ENCODE data around the gene MTCL1.

DNA sequence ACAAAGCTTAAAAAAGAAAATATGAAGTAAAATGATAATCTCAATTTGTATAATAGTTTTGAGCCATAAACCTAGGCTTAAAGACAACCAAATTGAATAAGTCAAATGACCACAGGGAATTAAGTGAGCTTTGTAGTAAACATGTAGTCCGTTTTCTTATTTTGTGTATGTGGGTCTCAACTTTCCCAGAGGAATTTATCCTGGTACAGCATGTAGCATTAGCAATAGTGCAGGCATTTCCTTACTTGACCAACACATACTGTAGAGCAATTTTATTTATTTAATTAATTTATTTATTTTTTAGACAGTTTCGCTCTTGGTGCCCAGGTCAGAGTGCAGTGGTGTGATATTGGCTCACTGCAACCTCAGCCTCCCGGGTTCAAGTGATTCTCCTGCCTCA, 37.5 kb upstream of the MTCL1 start:
- TF ChIP-seq YY1 (IDR thresholded peaks at IDR 0.05; ENCODE audit: insufficient read depth, insufficient read length) (no peak), ZNF274 (IDR thresholded peaks at IDR 0.05; ENCODE audit: low read depth, low read length) (no peak), SUZ12 (IDR thresholded peaks at IDR 0.05; ENCODE audit: extremely low read depth, insufficient read depth, insufficient read length) (no peak)

Measured in NT2/D1 (cell line).